Pancreas (tissue), 10 donors: Measurements from ENCODE around the gene CD28. TPM values are rescaled to one million over a fixed set of nuclear protein-coding genes. Genes with fewer than 3 reads are reported as not detected.

Experiments
- ATAC-seq, 4 donors: fragments of 200-7000 bp; cut with Tn5 transposase; one replicate each; pipeline versions ENCODE4 v1.8.0 to v1.9.1; 2020; ENCODE audit warnings: mild to moderate bottlenecking in 4 of 4, moderate library complexity in 4 of 4
- DNase-seq, 6 donors: peaks; one replicate each; pipeline ENCODE4 v3.0.0-alpha.2; 2020
- FAIRE-seq: peaks from 2 replicates; lab custom pipeline; 2012; peaks lifted over from hg19 to GRCh38; lab: Jason Lieb, UNC
- H3K27ac ChIP-seq, 4 donors: fragments of 200-600 bp; sonication (generic); 1 replicate in 3 of 4; 2 replicates in 1 of 4; pipeline versions ENCODE4 v1.5.0 to v1.8.0; 2020
- H3K27me3 ChIP-seq, 4 donors: fragments of 200-600 bp; one replicate each; pipeline ENCODE4 v1.8.0; 2021
- H3K36me3 ChIP-seq, 3 donors: fragments of 200-600 bp; sonication (generic) in 1 of 3; one replicate each; pipeline versions ENCODE4 v1.5.0 to v1.8.0; 2020 to 2021
- H3K4me1 ChIP-seq, 3 donors: fragments of 200-600 bp; one replicate each; pipeline ENCODE4 v1.8.0; 2021
- H3K4me3 ChIP-seq, 4 donors: fragments of 200-600 bp; sonication (generic) in 2 of 4; one replicate each; pipeline versions ENCODE4 v1.5.0 to v1.8.0; 2020 to 2021
- H3K9me3 ChIP-seq, 4 donors: fragments of 200-600 bp; one replicate each; pipeline ENCODE4 v1.8.0; 2021
- CTCF ChIP-seq, 4 donors: fragments of 200-600 bp; sonication (generic) in 3 of 4; IDR thresholded peaks; one replicate each; pipeline versions ENCODE4 v1.5.0 to v1.8.0; 2021; ENCODE audit warnings: antibody characterized with exemption in 4 of 4
- WGBS, 2 donors: extraction: QIAGEN DNeasy Blood & Tissue Kit; methylation state at CpG; one replicate each; pipeline ENCODE4 v1.1.7; 2013; 5-methylcytosine and 5-hydroxymethylcytosine counted together
- intact Hi-C, 3 donors: fragments of 100-400 bp; cut with DNase I; formaldehyde crosslinking; loops; one replicate each; pipeline versions ENCODE4 v1.11.1 to v1.14.2; 2022
- polyA plus RNA-seq, 2 donors: library from polyadenylated mRNA; stranded (reverse); fragments of 200-250 nt; gene quantifications; one replicate each; pipeline ENCODE4 v1.2.3, GENCODE V29; 2013
- total RNA-seq, 6 donors: library from RNA; stranded (reverse); fragmentation: NEBNext Ultra II Directional in 4 of 6; extraction: Animal tissue kit (Norgen Biotek cat#: 25700) in 4 of 6; gene quantifications; one replicate each; pipeline versions ENCODE4 v1.2.1 to v1.2.4, GENCODE V29; 2021 to 2023
- donor health status: healthy with polysubstance abuse.
- donor health status: DM: no; HTN: no; CAD: no; lungs with moderate emphysema.
- donor health status: DM: no; HTN: no; CAD: no.
- donor health status: control.
- donor health status: control.
- donor health status: Bipolar disorder and iron deficiency.
- donor health status: DM: yes; HTN: yes; CAD: no.
- donor health status: DM: no; HTN: no; CAD: no.
- donor health status: DM: no; HTN: no; CAD: no.
- donor health status: DM: yes; HTN: yes; CAD: no.

Gene CD28
- total and polyA plus RNA-seq, 8 donors: 0.08 to 0.63 (median 0.28) TPM; not detected in 1

- no peak for TF ChIP-seq CTCF (IDR thresholded peaks at IDR 0.05)
- no peak for FAIRE-seq
- Histone ChIP-seq H3K4me1 (no peaks in the 10 kb centered on the region), H3K9me3 (no peaks in the 10 kb centered on the region), H3K27ac (no peak overlapping the region), H3K36me3 (no peaks in the 10 kb centered on the region), H3K27me3 (no peaks in the 10 kb centered on the region), H3K4me3 (no peak overlapping the region)
- no peak for DNase-seq
- intact Hi-C loops: no loop called here
- WGBS, 2 donors: 88 to 90% methylated on average over 3 of the region's 3 CpGs
- ATAC-seq: no peak
These were observed 3.1 kb downstream of the CD28 start for GRCh38 chr2:203709416-203710040.

GRCh38 chr2:203710226-203710625, 3.8 kb downstream of the CD28 start:
- H3K4me1 ChIP-seq: no peaks in the 10 kb centered on the region
- DNase-seq (no peak), ATAC-seq (no peak), FAIRE-seq (no peak)
- no peak overlapping the region for H3K27ac ChIP-seq
- TF ChIP-seq CTCF (IDR thresholded peaks at IDR 0.05): no peak
- H3K9me3 ChIP-seq: no peaks in the 10 kb centered on the region
- H3K27me3 ChIP-seq: no peaks in the 10 kb centered on the region
- intact Hi-C loops: no loop called here
- H3K36me3 ChIP-seq: no peaks in the 10 kb centered on the region
- WGBS, 2 donors: 39 to 54% methylated on average over 4 of the region's 4 CpGs
- H3K4me3 ChIP-seq: no peak overlapping the region

- DNase-seq (no peak), FAIRE-seq (no peak), ATAC-seq (no peak)
- no peaks in the 10 kb centered on the region for H3K9me3 ChIP-seq
- intact Hi-C loops: no loop called here
- H3K27me3 ChIP-seq: no peaks in the 10 kb centered on the region
- H3K27ac ChIP-seq: no peak overlapping the region
- H3K36me3 ChIP-seq: no peaks in the 10 kb centered on the region
- no peak overlapping the region for H3K4me3 ChIP-seq
- no peak for TF ChIP-seq CTCF (IDR thresholded peaks at IDR 0.05)
- WGBS, 2 donors: 75 to 88% methylated on average over 2 of the region's 2 CpGs
- H3K4me1 ChIP-seq: no peaks in the 10 kb centered on the region
These were observed 4.5 kb downstream of the CD28 start for GRCh38 chr2:203710952-203711351.

- no peak for FAIRE-seq
These were observed 5.0 kb downstream of the CD28 start for GRCh38 chr2:203711399-203711798.

More at GRCh38 chr2:203711399-203711798, 5.0 kb downstream of the CD28 start:
- DNase-seq: no peak
- Histone ChIP-seq H3K27ac (no peak overlapping the region), H3K9me3 (no peaks in the 10 kb centered on the region), H3K27me3 (no peaks in the 10 kb centered on the region), H3K4me3 (no peak overlapping the region), H3K36me3 (no peaks in the 10 kb centered on the region), H3K4me1 (no peaks in the 10 kb centered on the region)
- no peak for TF ChIP-seq CTCF (IDR thresholded peaks at IDR 0.05)
- ATAC-seq: no peak
- 82 to 96% methylated on average over 3 of the region's 3 CpGs for WGBS, 2 donors
- intact Hi-C loops: no loop called here
